GM23338 (cell line): ENCODE data around the gene ADIG. TPM values are rescaled to one million over a fixed set of nuclear protein-coding genes. Genes with fewer than 3 reads are reported as not detected.

Source experiments
- ATAC-seq: fragments of 200-7000 bp; cut with Tn5 transposase; 3 replicates; pipeline ENCODE4 v1.9.1; 2020
- DNase-seq: peaks from one replicate; pipeline ENCODE4 v3.0.0-alpha.2; 2015; ENCODE audit warnings: low spot score
- H2AFZ ChIP-seq: fragments of 200-600 bp; sonication (generic); 2 replicates; pipeline ENCODE4 v1.8.0; 2016; ENCODE audit warnings: antibody characterized with exemption, mild to moderate bottlenecking, moderate library complexity
- H3F3A ChIP-seq: fragments of 200-600 bp; sonication (generic); replicated peaks from 2 replicates; pipeline ENCODE4 v1.8.0; 2017; ENCODE audit warnings: antibody characterized with exemption, mixed run types, low read depth
- H3K27ac ChIP-seq: fragments of 200-600 bp; sonication (generic); 2 replicates; pipeline ENCODE4 v1.6.1; 2016; ENCODE audit warnings: low read depth
- H3K27me3 ChIP-seq: fragments of 200-600 bp; sonication (generic); 2 replicates; pipeline ENCODE4 v1.8.0; 2016; ENCODE audit warnings: mild to moderate bottlenecking, mixed run types, moderate library complexity; ENCODE audit not compliant: insufficient read depth
- H3K36me3 ChIP-seq: fragments of 200-600 bp; sonication (generic); 2 replicates; pipeline ENCODE4 v1.8.0; 2016; ENCODE audit warnings: mild to moderate bottlenecking; ENCODE audit not compliant: insufficient read depth
- H3K4me1 ChIP-seq: fragments of 200-600 bp; sonication (generic); 2 replicates; pipeline ENCODE4 v1.8.0; 2016; ENCODE audit warnings: mild to moderate bottlenecking, moderate library complexity; ENCODE audit not compliant: insufficient read depth
- H3K4me2 ChIP-seq: fragments of 200-600 bp; sonication (generic); 2 replicates; pipeline ENCODE4 v1.7.1; 2017; ENCODE audit warnings: mixed run types
- H3K4me3 ChIP-seq: fragments of 200-600 bp; sonication (generic); 2 replicates; pipeline ENCODE4 v1.6.1; 2016; ENCODE audit warnings: mixed run types
- H3K79me2 ChIP-seq: fragments of 200-600 bp; sonication (generic); replicated peaks from 2 replicates; pipeline ENCODE4 v1.8.0; 2017; ENCODE audit warnings: mild to moderate bottlenecking; ENCODE audit not compliant: insufficient read depth
- H3K9me2 ChIP-seq: fragments of 200-600 bp; sonication (generic); 2 replicates; pipeline ENCODE4 v1.8.0; 2017; ENCODE audit not compliant: insufficient read depth
- H4K20me1 ChIP-seq: fragments of 200-600 bp; sonication (generic); replicated peaks from 2 replicates; pipeline ENCODE4 v1.8.0; 2017; ENCODE audit warnings: mild to moderate bottlenecking; ENCODE audit not compliant: insufficient read depth
- H3K27ac Mint-ChIP-seq: 2 replicates; pipeline ENCODE4 v1.8.0; 2020; ENCODE audit warnings: inconsistent platforms, mild to moderate bottlenecking, moderate library complexity, mixed read lengths
- H3K27me3 Mint-ChIP-seq: 3 replicates; pipeline ENCODE4 v1.8.0; 2022; ENCODE audit warnings: low read depth, mild to moderate bottlenecking, moderate library complexity, mixed read lengths, inconsistent platforms; ENCODE audit not compliant: insufficient read depth, poor library complexity
- H3K36me3 Mint-ChIP-seq: 3 replicates; pipeline ENCODE4 v1.8.0; 2021; ENCODE audit warnings: low read depth, mild to moderate bottlenecking, inconsistent platforms, moderate library complexity, mixed read lengths
- H3K4me1 Mint-ChIP-seq: 3 replicates; pipeline ENCODE4 v1.8.0; 2020; ENCODE audit warnings: mild to moderate bottlenecking, inconsistent platforms, mixed read lengths
- H3K4me3 Mint-ChIP-seq: 3 replicates; pipeline ENCODE4 v1.8.0; 2021; ENCODE audit warnings: moderate library complexity, mild to moderate bottlenecking, inconsistent platforms, mixed read lengths
- H3K9me3 Mint-ChIP-seq: 3 replicates; pipeline ENCODE4 v1.8.0; 2020; ENCODE audit warnings: moderate library complexity, mild to moderate bottlenecking, inconsistent platforms, mixed read lengths
- CREB1 ChIP-seq: fragments of 250-450 bp; sonication (Bioruptor Pico); IDR thresholded peaks from 2 replicates; pipeline ENCODE4 v1.5.0; 2020; ENCODE audit warnings: low read depth, mild to moderate bottlenecking, moderate library complexity
- EZH2 ChIP-seq: fragments of 200-600 bp; sonication (generic); IDR thresholded peaks from one replicate; pipeline ENCODE4 v1.8.0; 2017; ENCODE audit warnings: antibody characterized with exemption, mild to moderate bottlenecking, low read depth; ENCODE audit not compliant: unreplicated experiment
- EZH2phosphoT487 ChIP-seq: fragments of 200-600 bp; sonication (generic); IDR thresholded peaks from one replicate; pipeline ENCODE4 v1.8.1; 2018; ENCODE audit warnings: antibody characterized with exemption; ENCODE audit not compliant: unreplicated experiment
- JUNB ChIP-seq: IDR thresholded peaks from one replicate; pipeline ENCODE4 v1.6.1; 2016; ENCODE audit warnings: antibody characterized with exemption; ENCODE audit not compliant: unreplicated experiment
- NANOG ChIP-seq: IDR thresholded peaks from 2 replicates; pipeline ENCODE4 v1.6.1; 2016; ENCODE audit warnings: antibody characterized with exemption, borderline replicate concordance
- POLR2AphosphoS5 ChIP-seq: IDR thresholded peaks from 2 replicates; pipeline ENCODE4 v1.6.1; 2016; ENCODE audit warnings: antibody characterized with exemption, low read depth
- STAT1 ChIP-seq: IDR thresholded peaks from one replicate; pipeline ENCODE4 v1.6.1; 2016; ENCODE audit warnings: antibody characterized with exemption; ENCODE audit not compliant: unreplicated experiment
- ZNF114 ChIP-seq: fragments of 250-450 bp; sonication (Bioruptor Pico); IDR thresholded peaks from 2 replicates; pipeline ENCODE4 v1.5.0; 2020; ENCODE audit warnings: mild to moderate bottlenecking, moderate library complexity
- ZNF331 ChIP-seq: fragments of 250-450 bp; sonication (Bioruptor Pico); IDR thresholded peaks from 2 replicates; pipeline ENCODE4 v1.5.0; 2020; ENCODE audit warnings: low read depth, mild to moderate bottlenecking, moderate library complexity
- polyA plus RNA-seq: library from polyadenylated mRNA; unstranded; fragments of >200 nt; fragmentation: Nextera tagmentation; extraction: Ambion mirVana; gene quantifications from 2 replicates; pipeline ENCODE4 v1.2.1, GENCODE V29; 2016
- total RNA-seq: library from RNA; depleted of rRNA; stranded (reverse); fragments of >200 nt; shearing (Covaris generic); gene quantifications from 2 replicates; pipeline ENCODE4 v1.2.3, GENCODE V29; 2014
- TF ChIP-seq, protein P1 (sequence below): IDR thresholded peaks from 2 replicates; pipeline ENCODE4 v1.6.1; 2016; ENCODE audit warnings: antibody characterized with exemption
- TF ChIP-seq, protein P2 (sequence below): IDR thresholded peaks from one replicate; pipeline ENCODE4 v1.6.1; 2018; ENCODE audit warnings: antibody characterized with exemption; ENCODE audit not compliant: unreplicated experiment
- TF ChIP-seq, protein P3 (sequence below): fragments of 250-450 bp; sonication (Bioruptor Pico); IDR thresholded peaks from 2 replicates; pipeline ENCODE4 v1.5.0; 2020; ENCODE audit warnings: mild to moderate bottlenecking, moderate library complexity
- TF ChIP-seq, protein P4 (sequence below), 2 experiments: fragments of 200-600 bp in 1 of 2; sonication (generic) in 1 of 2; conservative IDR thresholded peaks; 2 replicates each; pipeline versions ENCODE4 v1.5.1 to v1.6.1; 2016 to 2017; ENCODE audit warnings: antibody characterized with exemption in 2 of 2, low read depth in 2 of 2, mild to moderate bottlenecking in 2 of 2, moderate library complexity in 1 of 2

ADIG gene
- total and polyA plus RNA-seq, 2 experiments from 2014 or later = not detected

DNA sequence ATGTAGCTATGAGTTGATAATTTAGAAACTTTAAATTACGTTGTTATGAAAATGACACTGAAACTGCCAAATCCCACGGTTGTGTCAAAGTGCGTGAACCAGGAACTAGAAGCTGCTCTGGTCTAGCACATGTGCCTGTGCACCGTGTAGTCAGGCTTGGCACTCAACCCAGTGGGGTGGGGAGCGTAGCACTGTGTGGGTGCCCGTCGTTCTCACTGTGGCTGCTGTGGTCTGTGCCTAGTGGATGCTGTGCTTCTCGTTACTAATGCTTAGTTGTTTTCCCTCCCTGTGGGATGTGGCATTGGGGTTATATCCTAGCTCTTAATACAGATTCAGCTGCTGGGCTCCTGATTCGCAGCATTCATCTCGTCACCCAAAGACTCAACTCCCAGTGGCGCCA, 46.2 kb upstream of the ADIG start:
- Mint-ChIP-seq H3K4me3 (no peak overlapping the region), H3K4me1 (no peaks in the 10 kb centered on the region), H3K27me3 (no peaks in the 10 kb centered on the region), H3K36me3 (peaks cover 39% of the 10 kb centered on the region), H3K27ac (no peak overlapping the region), H3K9me3 (no peaks in the 10 kb centered on the region)
- Histone ChIP-seq H3K79me2 (no peaks in the 10 kb centered on the region), H3F3A (no peaks in the 10 kb centered on the region), H4K20me1 (no peaks in the 10 kb centered on the region; the same call in 1 of the 2 replicates), H3K9me2 (no peaks in the 10 kb centered on the region), H3K27me3 (no peaks in the 10 kb centered on the region), H3K4me3 (no peak overlapping the region), H3K4me1 (no peaks in the 10 kb centered on the region), H3K36me3 (peaks cover 17% of the 10 kb centered on the region), H3K4me2 (no peak overlapping the region), H3K27ac (no peak overlapping the region), H2AFZ (no peak overlapping the region)
- DNase-seq = no peak
- no peak for ATAC-seq
- TF ChIP-seq EZH2phosphoT487 (no peak), ZNF114 (CRISPR knock-in tag) (no peak), ZNF331 (CRISPR knock-in tag) (no peak), POLR2AphosphoS5 (no peak), STAT1 (no peak), JUNB (no peak), EZH2 (no peak), NANOG (no peak), CREB1 (CRISPR knock-in tag) (no peak)
- TF ChIP-seq, protein P1, sequence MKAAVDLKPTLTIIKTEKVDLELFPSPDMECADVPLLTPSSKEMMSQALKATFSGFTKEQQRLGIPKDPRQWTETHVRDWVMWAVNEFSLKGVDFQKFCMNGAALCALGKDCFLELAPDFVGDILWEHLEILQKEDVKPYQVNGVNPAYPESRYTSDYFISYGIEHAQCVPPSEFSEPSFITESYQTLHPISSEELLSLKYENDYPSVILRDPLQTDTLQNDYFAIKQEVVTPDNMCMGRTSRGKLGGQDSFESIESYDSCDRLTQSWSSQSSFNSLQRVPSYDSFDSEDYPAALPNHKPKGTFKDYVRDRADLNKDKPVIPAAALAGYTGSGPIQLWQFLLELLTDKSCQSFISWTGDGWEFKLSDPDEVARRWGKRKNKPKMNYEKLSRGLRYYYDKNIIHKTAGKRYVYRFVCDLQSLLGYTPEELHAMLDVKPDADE = no peak
- TF ChIP-seq, protein P2, sequence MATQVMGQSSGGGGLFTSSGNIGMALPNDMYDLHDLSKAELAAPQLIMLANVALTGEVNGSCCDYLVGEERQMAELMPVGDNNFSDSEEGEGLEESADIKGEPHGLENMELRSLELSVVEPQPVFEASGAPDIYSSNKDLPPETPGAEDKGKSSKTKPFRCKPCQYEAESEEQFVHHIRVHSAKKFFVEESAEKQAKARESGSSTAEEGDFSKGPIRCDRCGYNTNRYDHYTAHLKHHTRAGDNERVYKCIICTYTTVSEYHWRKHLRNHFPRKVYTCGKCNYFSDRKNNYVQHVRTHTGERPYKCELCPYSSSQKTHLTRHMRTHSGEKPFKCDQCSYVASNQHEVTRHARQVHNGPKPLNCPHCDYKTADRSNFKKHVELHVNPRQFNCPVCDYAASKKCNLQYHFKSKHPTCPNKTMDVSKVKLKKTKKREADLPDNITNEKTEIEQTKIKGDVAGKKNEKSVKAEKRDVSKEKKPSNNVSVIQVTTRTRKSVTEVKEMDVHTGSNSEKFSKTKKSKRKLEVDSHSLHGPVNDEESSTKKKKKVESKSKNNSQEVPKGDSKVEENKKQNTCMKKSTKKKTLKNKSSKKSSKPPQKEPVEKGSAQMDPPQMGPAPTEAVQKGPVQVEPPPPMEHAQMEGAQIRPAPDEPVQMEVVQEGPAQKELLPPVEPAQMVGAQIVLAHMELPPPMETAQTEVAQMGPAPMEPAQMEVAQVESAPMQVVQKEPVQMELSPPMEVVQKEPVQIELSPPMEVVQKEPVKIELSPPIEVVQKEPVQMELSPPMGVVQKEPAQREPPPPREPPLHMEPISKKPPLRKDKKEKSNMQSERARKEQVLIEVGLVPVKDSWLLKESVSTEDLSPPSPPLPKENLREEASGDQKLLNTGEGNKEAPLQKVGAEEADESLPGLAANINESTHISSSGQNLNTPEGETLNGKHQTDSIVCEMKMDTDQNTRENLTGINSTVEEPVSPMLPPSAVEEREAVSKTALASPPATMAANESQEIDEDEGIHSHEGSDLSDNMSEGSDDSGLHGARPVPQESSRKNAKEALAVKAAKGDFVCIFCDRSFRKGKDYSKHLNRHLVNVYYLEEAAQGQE = no peak
- TF ChIP-seq, protein P3, sequence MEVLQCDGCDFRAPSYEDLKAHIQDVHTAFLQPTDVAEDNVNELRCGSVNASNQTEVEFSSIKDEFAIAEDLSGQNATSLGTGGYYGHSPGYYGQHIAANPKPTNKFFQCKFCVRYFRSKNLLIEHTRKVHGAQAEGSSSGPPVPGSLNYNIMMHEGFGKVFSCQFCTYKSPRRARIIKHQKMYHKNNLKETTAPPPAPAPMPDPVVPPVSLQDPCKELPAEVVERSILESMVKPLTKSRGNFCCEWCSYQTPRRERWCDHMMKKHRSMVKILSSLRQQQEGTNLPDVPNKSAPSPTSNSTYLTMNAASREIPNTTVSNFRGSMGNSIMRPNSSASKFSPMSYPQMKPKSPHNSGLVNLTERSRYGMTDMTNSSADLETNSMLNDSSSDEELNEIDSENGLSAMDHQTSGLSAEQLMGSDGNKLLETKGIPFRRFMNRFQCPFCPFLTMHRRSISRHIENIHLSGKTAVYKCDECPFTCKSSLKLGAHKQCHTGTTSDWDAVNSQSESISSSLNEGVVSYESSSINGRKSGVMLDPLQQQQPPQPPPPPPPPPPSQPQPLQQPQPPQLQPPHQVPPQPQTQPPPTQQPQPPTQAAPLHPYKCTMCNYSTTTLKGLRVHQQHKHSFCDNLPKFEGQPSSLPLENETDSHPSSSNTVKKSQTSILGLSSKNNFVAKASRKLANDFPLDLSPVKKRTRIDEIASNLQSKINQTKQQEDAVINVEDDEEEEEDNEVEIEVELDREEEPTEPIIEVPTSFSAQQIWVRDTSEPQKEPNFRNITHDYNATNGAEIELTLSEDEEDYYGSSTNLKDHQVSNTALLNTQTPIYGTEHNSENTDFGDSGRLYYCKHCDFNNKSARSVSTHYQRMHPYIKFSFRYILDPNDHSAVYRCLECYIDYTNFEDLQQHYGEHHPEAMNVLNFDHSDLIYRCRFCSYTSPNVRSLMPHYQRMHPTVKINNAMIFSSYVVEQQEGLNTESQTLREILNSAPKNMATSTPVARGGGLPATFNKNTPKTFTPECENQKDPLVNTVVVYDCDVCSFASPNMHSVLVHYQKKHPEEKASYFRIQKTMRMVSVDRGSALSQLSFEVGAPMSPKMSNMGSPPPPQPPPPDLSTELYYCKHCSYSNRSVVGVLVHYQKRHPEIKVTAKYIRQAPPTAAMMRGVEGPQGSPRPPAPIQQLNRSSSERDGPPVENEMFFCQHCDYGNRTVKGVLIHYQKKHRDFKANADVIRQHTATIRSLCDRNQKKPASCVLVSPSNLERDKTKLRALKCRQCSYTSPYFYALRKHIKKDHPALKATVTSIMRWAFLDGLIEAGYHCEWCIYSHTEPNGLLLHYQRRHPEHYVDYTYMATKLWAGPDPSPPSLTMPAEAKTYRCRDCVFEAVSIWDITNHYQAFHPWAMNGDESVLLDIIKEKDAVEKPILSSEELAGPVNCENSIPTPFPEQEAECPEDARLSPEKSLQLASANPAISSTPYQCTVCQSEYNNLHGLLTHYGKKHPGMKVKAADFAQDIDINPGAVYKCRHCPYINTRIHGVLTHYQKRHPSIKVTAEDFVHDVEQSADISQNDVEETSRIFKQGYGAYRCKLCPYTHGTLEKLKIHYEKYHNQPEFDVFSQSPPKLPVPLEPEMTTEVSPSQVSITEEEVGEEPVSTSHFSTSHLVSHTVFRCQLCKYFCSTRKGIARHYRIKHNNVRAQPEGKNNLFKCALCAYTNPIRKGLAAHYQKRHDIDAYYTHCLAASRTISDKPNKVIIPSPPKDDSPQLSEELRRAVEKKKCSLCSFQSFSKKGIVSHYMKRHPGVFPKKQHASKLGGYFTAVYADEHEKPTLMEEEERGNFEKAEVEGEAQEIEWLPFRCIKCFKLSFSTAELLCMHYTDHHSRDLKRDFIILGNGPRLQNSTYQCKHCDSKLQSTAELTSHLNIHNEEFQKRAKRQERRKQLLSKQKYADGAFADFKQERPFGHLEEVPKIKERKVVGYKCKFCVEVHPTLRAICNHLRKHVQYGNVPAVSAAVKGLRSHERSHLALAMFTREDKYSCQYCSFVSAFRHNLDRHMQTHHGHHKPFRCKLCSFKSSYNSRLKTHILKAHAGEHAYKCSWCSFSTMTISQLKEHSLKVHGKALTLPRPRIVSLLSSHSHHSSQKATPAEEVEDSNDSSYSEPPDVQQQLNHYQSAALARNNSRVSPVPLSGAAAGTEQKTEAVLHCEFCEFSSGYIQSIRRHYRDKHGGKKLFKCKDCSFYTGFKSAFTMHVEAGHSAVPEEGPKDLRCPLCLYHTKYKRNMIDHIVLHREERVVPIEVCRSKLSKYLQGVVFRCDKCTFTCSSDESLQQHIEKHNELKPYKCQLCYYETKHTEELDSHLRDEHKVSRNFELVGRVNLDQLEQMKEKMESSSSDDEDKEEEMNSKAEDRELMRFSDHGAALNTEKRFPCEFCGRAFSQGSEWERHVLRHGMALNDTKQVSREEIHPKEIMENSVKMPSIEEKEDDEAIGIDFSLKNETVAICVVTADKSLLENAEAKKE (CRISPR knock-in tag) = no peak
- TF ChIP-seq, protein P4, sequence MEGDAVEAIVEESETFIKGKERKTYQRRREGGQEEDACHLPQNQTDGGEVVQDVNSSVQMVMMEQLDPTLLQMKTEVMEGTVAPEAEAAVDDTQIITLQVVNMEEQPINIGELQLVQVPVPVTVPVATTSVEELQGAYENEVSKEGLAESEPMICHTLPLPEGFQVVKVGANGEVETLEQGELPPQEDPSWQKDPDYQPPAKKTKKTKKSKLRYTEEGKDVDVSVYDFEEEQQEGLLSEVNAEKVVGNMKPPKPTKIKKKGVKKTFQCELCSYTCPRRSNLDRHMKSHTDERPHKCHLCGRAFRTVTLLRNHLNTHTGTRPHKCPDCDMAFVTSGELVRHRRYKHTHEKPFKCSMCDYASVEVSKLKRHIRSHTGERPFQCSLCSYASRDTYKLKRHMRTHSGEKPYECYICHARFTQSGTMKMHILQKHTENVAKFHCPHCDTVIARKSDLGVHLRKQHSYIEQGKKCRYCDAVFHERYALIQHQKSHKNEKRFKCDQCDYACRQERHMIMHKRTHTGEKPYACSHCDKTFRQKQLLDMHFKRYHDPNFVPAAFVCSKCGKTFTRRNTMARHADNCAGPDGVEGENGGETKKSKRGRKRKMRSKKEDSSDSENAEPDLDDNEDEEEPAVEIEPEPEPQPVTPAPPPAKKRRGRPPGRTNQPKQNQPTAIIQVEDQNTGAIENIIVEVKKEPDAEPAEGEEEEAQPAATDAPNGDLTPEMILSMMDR (conservative IDR thresholded peaks at IDR 0.05; ENCODE audit: low read depth in 2 of 2) = no peak
